ENCODE data around the gene KCNQ4. TPM values are rescaled to one million over a fixed set of nuclear protein-coding genes. Genes with fewer than 3 reads are reported as not detected.
A peak's percentile ranks its signal among the peaks of the same experiment; 100 is the strongest.

KCNQ4 gene
- total RNA-seq, 1 experiment from 2014 or later = not detected

- POLR2A ChIA-PET = interaction anchor here (3.1 kb wide), 1 partner anchor 10 kb away, joined by 12 read pairs; the partner anchor contains the start of gene CITED4
- Mint-ChIP-seq H3K27me3 (ENCODE audit: insufficient read depth, unreplicated experiment) (no peaks in the 10 kb centered on the region), H3K27ac (ENCODE audit: low read depth, unreplicated experiment) (no peak overlapping the region), H3K4me3 (ENCODE audit: unreplicated experiment) (no peak overlapping the region), H3K4me1 (ENCODE audit: insufficient read depth, unreplicated experiment) (peaks cover 6% of the 10 kb centered on the region), H3K9me3 (ENCODE audit: unreplicated experiment) (no peaks in the 10 kb centered on the region), H3K36me3 (ENCODE audit: insufficient read depth, unreplicated experiment) (no peaks in the 10 kb centered on the region)
- no TSS peak for BruUV-seq (replicated peaks)
- intact Hi-C loops (cut with micrococcal nuclease) = loop anchor here (2.0 kb wide), 1 partner anchor 77 kb away; no protein-coding TSS in a partner anchor
- CTCF ChIA-PET = interaction anchor here (0.6 to 19.7 kb wide), 5 partner anchors 8 to 239 kb away, joined by 3 to 609 read pairs (median 9); no protein-coding TSS in a partner anchor
- TF ChIP-seq, protein P1, sequence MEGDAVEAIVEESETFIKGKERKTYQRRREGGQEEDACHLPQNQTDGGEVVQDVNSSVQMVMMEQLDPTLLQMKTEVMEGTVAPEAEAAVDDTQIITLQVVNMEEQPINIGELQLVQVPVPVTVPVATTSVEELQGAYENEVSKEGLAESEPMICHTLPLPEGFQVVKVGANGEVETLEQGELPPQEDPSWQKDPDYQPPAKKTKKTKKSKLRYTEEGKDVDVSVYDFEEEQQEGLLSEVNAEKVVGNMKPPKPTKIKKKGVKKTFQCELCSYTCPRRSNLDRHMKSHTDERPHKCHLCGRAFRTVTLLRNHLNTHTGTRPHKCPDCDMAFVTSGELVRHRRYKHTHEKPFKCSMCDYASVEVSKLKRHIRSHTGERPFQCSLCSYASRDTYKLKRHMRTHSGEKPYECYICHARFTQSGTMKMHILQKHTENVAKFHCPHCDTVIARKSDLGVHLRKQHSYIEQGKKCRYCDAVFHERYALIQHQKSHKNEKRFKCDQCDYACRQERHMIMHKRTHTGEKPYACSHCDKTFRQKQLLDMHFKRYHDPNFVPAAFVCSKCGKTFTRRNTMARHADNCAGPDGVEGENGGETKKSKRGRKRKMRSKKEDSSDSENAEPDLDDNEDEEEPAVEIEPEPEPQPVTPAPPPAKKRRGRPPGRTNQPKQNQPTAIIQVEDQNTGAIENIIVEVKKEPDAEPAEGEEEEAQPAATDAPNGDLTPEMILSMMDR (IDR thresholded peaks at IDR 0.05; ENCODE audit: unreplicated experiment) = no peak
- DNase-seq (ENCODE audit: unreplicated experiment) = no peak
These were observed 68.1 kb downstream of the KCNQ4 start for GRCh38 chr1:40851643-40852042.

- no peaks in the 10 kb centered on the region for H3K36me3 Mint-ChIP-seq (ENCODE audit: insufficient read depth, unreplicated experiment)
- no peak overlapping the region for H3K4me3 Mint-ChIP-seq (ENCODE audit: unreplicated experiment)
- peaks cover 7% of the 10 kb centered on the region for H3K4me1 Mint-ChIP-seq (ENCODE audit: insufficient read depth, unreplicated experiment)
- ChIA-PET POLR2A (interaction anchor here (0.6 to 2.1 kb wide), 9 partner anchors 9 to 389 kb away, joined by 3 to 20 read pairs (median 3); partner anchors contain the start of gene CITED4), CTCF (interaction anchor here (0.5 to 19.7 kb wide), 10 partner anchors 8 to 1492 kb away, joined by 3 to 609 read pairs (median 4); partner anchors contain the start of gene CITED4)
- H3K27ac Mint-ChIP-seq (ENCODE audit: low read depth, unreplicated experiment) = peak overlapping the region; percentile 26
- intact Hi-C loops (cut with micrococcal nuclease) = no loop called here
- DNase-seq (ENCODE audit: unreplicated experiment) = no peak
- TF ChIP-seq, protein P1 (IDR thresholded peaks at IDR 0.05; ENCODE audit: unreplicated experiment) = no peak
- H3K9me3 Mint-ChIP-seq (ENCODE audit: unreplicated experiment) = no peaks in the 10 kb centered on the region
- H3K27me3 Mint-ChIP-seq (ENCODE audit: insufficient read depth, unreplicated experiment) = no peaks in the 10 kb centered on the region
- no TSS peak for BruUV-seq (replicated peaks)
These were observed 69.7 kb downstream of the KCNQ4 start for GRCh38 chr1:40853113-40853884.

GRCh38 chr1:40853885-40854170 is 70.2 kb downstream of the KCNQ4 start:
- intact Hi-C loops (cut with micrococcal nuclease) = no loop called here
- H3K36me3 Mint-ChIP-seq (ENCODE audit: insufficient read depth, unreplicated experiment) = no peaks in the 10 kb centered on the region
- TF ChIP-seq, protein P1 (IDR thresholded peaks at IDR 0.05; ENCODE audit: unreplicated experiment) = no peak
- no peaks in the 10 kb centered on the region for H3K27me3 Mint-ChIP-seq (ENCODE audit: insufficient read depth, unreplicated experiment)
- CTCF ChIA-PET = interaction anchor here (0.5 to 19.7 kb wide), 8 partner anchors 8 to 1491 kb away, joined by 3 to 609 read pairs (median 6); partner anchors contain the start of gene CITED4
- POLR2A ChIA-PET = interaction anchor here (0.6 to 2.1 kb wide), 7 partner anchors 8 to 89 kb away, joined by 3 to 20 read pairs (median 3); partner anchors contain the start of gene CITED4
- no peak overlapping the region for H3K27ac Mint-ChIP-seq (ENCODE audit: low read depth, unreplicated experiment)
- DNase-seq (ENCODE audit: unreplicated experiment) = no peak
- no TSS peak for BruUV-seq (replicated peaks)
- no peaks in the 10 kb centered on the region for H3K9me3 Mint-ChIP-seq (ENCODE audit: unreplicated experiment)
- H3K4me1 Mint-ChIP-seq (ENCODE audit: insufficient read depth, unreplicated experiment) = peaks cover 11% of the 10 kb centered on the region
- H3K4me3 Mint-ChIP-seq (ENCODE audit: unreplicated experiment) = no peak overlapping the region

DNA sequence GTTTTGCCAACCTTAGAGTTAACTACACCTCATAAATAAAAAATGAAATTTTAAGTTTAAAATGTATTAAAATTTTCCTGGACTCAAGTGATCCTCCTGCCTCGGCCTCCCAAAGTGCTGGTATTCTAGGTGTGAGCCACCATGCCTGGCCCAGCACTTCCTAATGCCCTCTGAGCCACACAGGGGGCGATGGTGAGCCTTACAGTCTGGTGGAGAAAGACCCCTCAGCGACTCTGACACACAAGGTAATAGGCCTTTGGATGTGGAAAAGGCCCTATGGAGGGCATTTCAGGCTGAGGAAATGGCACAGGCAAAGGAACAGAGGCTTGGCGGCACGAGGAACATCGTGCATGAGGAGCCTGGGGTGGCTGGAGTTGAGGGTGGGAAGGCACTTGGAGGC is 71.9 kb downstream of the KCNQ4 start:
- H3K27me3 Mint-ChIP-seq (ENCODE audit: insufficient read depth, unreplicated experiment) = no peaks in the 10 kb centered on the region
- TF ChIP-seq, protein P1 (IDR thresholded peaks at IDR 0.05; ENCODE audit: unreplicated experiment) = peak; percentile 30
- H3K4me1 Mint-ChIP-seq (ENCODE audit: insufficient read depth, unreplicated experiment) = peaks cover 12% of the 10 kb centered on the region
- no peak overlapping the region for H3K27ac Mint-ChIP-seq (ENCODE audit: low read depth, unreplicated experiment)
- intact Hi-C loops (cut with micrococcal nuclease) = no loop called here
- DNase-seq (ENCODE audit: unreplicated experiment) = no peak
- ChIA-PET POLR2A (no interaction called here), CTCF (interaction anchor here (1.2 to 19.7 kb wide), 2 partner anchors 92 to 101 kb away, joined by 3 to 609 read pairs; no protein-coding TSS in a partner anchor)
- no TSS peak for BruUV-seq (replicated peaks)
- H3K9me3 Mint-ChIP-seq (ENCODE audit: unreplicated experiment) = no peaks in the 10 kb centered on the region
- no peak overlapping the region for H3K4me3 Mint-ChIP-seq (ENCODE audit: unreplicated experiment)
- no peaks in the 10 kb centered on the region for H3K36me3 Mint-ChIP-seq (ENCODE audit: insufficient read depth, unreplicated experiment)

Measured in MCF 10A (cell line).